IMR-90 (cell line): ENCODE data around the gene SCLY. TPM values are rescaled to one million over a fixed set of nuclear protein-coding genes. Genes with fewer than 3 reads are reported as not detected.

Experiments used
- ATAC-seq: fragments of 200-7000 bp; cut with Tn5 transposase; 2 replicates; pipeline ENCODE4 v1.9.1; 2020; ENCODE audit warnings: low read depth, mild to moderate bottlenecking, moderate library complexity
- BruUV-seq: library from RNA; stranded (reverse); fragments of 400-500 nt; replicated peaks from 2 replicates; lab custom pipeline; 2021; lab: Mats Ljungman, UMichigan
- CTCF ChIA-PET: fragments of 300-600 bp; formaldehyde crosslinking; extraction: SDS; loops from one replicate; lab custom pipeline; 2021; ENCODE audit warnings: antibody characterized with exemption; lab: Yijun Ruan, JAX
- POLR2A ChIA-PET: fragments of 300-600 bp; sonication (Branson Sonifier 250); formaldehyde crosslinking; loops from one replicate; lab custom pipeline; 2022; ENCODE audit warnings: antibody characterized with exemption; ENCODE audit not compliant: unreplicated experiment; lab: Charles Lee
- DNase-seq: peaks from one replicate; pipeline ENCODE4 v3.0.0; 2013
- H2AFZ ChIP-seq: replicated peaks from 2 replicates; pipeline ENCODE3; 2013; ENCODE audit warnings: low read length, mild to moderate bottlenecking; ENCODE audit not compliant: poor library complexity
- H2AK5ac ChIP-seq: 2 replicates; pipeline ENCODE4 v1.6.1; 2013; ENCODE audit warnings: low read depth, low read length, inconsistent platforms
- H2AK9ac ChIP-seq: replicated peaks from 2 replicates; pipeline ENCODE3; 2013; ENCODE audit warnings: mild to moderate bottlenecking, low read depth, low read length, moderate library complexity; ENCODE audit not compliant: poor library complexity
- H2BK120ac ChIP-seq: 2 replicates; pipeline ENCODE4 v1.6.1; 2013; ENCODE audit warnings: low read depth, low read length, inconsistent platforms
- H2BK15ac ChIP-seq: 3 replicates; pipeline ENCODE4 v1.6.1; 2013; ENCODE audit warnings: low read depth, low read length, inconsistent platforms
- H2BK20ac ChIP-seq: 2 replicates; pipeline ENCODE4 v1.6.1; 2013; ENCODE audit warnings: low read depth, mild to moderate bottlenecking, inconsistent platforms, low read length, moderate library complexity
- H2BK5ac ChIP-seq: 2 replicates; pipeline ENCODE4 v1.6.1; 2013; ENCODE audit warnings: mild to moderate bottlenecking, low read depth, low read length, inconsistent platforms; ENCODE audit not compliant: poor library complexity, severe bottlenecking
- H3K14ac ChIP-seq: replicated peaks from 2 replicates; pipeline ENCODE4 v1.6.1; 2013; ENCODE audit warnings: low read depth, low read length, inconsistent platforms
- H3K18ac ChIP-seq: 2 replicates; pipeline ENCODE4 v1.6.1; 2013; ENCODE audit warnings: low read depth, low read length, control low read depth
- H3K23ac ChIP-seq: 2 replicates; pipeline ENCODE4 v1.6.1; 2013; ENCODE audit warnings: low read depth, low read length, inconsistent platforms
- H3K27ac ChIP-seq: 2 replicates; pipeline ENCODE4 v1.5.1; 2013; ENCODE audit warnings: mild to moderate bottlenecking, control low read depth, low read length; ENCODE audit not compliant: insufficient read depth
- H3K27me3 ChIP-seq: 2 replicates; pipeline ENCODE4 v1.6.1; 2013; ENCODE audit warnings: low read length; ENCODE audit not compliant: control insufficient read depth, insufficient read depth
- H3K36me3 ChIP-seq: 2 replicates; pipeline ENCODE4 v1.6.1; 2013; ENCODE audit warnings: low read length, mixed read lengths; ENCODE audit not compliant: control insufficient read depth, insufficient read depth
- H3K4ac ChIP-seq: 2 replicates; pipeline ENCODE4 v1.6.1; 2013; ENCODE audit warnings: low read depth, low read length, inconsistent platforms
- H3K4me1 ChIP-seq: 2 replicates; pipeline ENCODE4 v1.6.1; 2013; ENCODE audit warnings: low read length, mixed read lengths; ENCODE audit not compliant: control insufficient read depth, insufficient read depth
- H3K4me2 ChIP-seq: 2 replicates; pipeline ENCODE4 v1.6.1; 2013; ENCODE audit warnings: low read depth, mild to moderate bottlenecking, control low read depth, low read length, moderate library complexity
- H3K4me3 ChIP-seq: 2 replicates; pipeline ENCODE4 v1.5.1; 2013; ENCODE audit warnings: low read depth, mild to moderate bottlenecking, control low read depth, low read length, moderate library complexity; ENCODE audit not compliant: insufficient read depth
- H3K56ac ChIP-seq: 2 replicates; pipeline ENCODE4 v1.6.1; 2013; ENCODE audit warnings: low read length, inconsistent platforms; ENCODE audit not compliant: insufficient read depth; ENCODE audit errors: extremely low read depth
- H3K79me1 ChIP-seq, 2 experiments: 2 replicates each; pipeline ENCODE4 v1.6.1; 2013; ENCODE audit warnings: low read length in 2 of 2, inconsistent platforms in 1 of 2, low read depth in 1 of 2
- H3K9ac ChIP-seq: 2 replicates; pipeline ENCODE4 v1.6.1; 2013; ENCODE audit warnings: low read depth, low read length, control low read depth
- H3K9me1 ChIP-seq: 2 replicates; pipeline ENCODE4 v1.6.1; 2013; ENCODE audit warnings: low read length, inconsistent platforms; ENCODE audit not compliant: insufficient read depth
- H3K9me3 ChIP-seq: 2 replicates; pipeline ENCODE4 v1.6.1; 2013; ENCODE audit warnings: low read length; ENCODE audit not compliant: control insufficient read depth, insufficient read depth
- H4K20me1 ChIP-seq: 2 replicates; pipeline ENCODE4 v1.6.1; 2013; ENCODE audit warnings: low read length, inconsistent platforms; ENCODE audit not compliant: insufficient read depth
- H4K5ac ChIP-seq: 2 replicates; pipeline ENCODE4 v1.6.1; 2013; ENCODE audit warnings: mild to moderate bottlenecking, low read depth, low read length, control low read depth
- H4K8ac ChIP-seq, 2 experiments: 2 replicates each; pipeline ENCODE4 v1.6.1; 2013; ENCODE audit warnings: low read depth in 2 of 2, low read length in 2 of 2, control low read depth in 1 of 2, inconsistent platforms in 1 of 2
- H4K91ac ChIP-seq: 2 replicates; pipeline ENCODE4 v1.6.1; 2013; ENCODE audit warnings: low read depth, low read length, inconsistent platforms; ENCODE audit not compliant: insufficient read depth
- CEBPB ChIP-seq: IDR thresholded peaks from 2 replicates; pipeline ENCODE4 v1.6.1; 2012; ENCODE audit warnings: low read depth, low read length, improper control_type of control experiment
- CHD1 ChIP-seq: IDR thresholded peaks from 2 replicates; pipeline ENCODE4 v1.6.1; 2012; ENCODE audit warnings: low read depth, low read length, improper control_type of control experiment
- CTCF ChIP-seq: conservative IDR thresholded peaks from 2 replicates; pipeline ENCODE4 v1.5.1; 2012; ENCODE audit warnings: mild to moderate bottlenecking, low read depth, low read length, improper control_type of control experiment
- ELK1 ChIP-seq: fragments of 150-350 bp; IDR thresholded peaks from 2 replicates; pipeline ENCODE4 v1.6.1; 2016; ENCODE audit warnings: low read depth, mild to moderate bottlenecking, low read length, moderate library complexity, borderline replicate concordance
- FOS ChIP-seq: fragments of 150-350 bp; IDR thresholded peaks from 2 replicates; pipeline ENCODE4 v1.6.1; 2016; ENCODE audit warnings: low read depth, low read length
- MAZ ChIP-seq: IDR thresholded peaks from 2 replicates; pipeline ENCODE4 v1.6.1; 2012; ENCODE audit warnings: low read depth, mild to moderate bottlenecking, low read length, improper control_type of control experiment, moderate library complexity, borderline replicate concordance
- MXI1 ChIP-seq: IDR thresholded peaks from 2 replicates; pipeline ENCODE4 v1.6.1; 2012; ENCODE audit warnings: low read depth, mild to moderate bottlenecking, low read length, moderate library complexity, borderline replicate concordance
- NFE2L2 ChIP-seq: fragments of 150-350 bp; IDR thresholded peaks from 2 replicates; pipeline ENCODE4 v1.6.1; 2016; ENCODE audit warnings: low read depth, mild to moderate bottlenecking, low read length
- POLR2A ChIP-seq: IDR thresholded peaks from 2 replicates; pipeline ENCODE4 v1.6.1; 2012; ENCODE audit warnings: mild to moderate bottlenecking, low read depth, low read length
- RAD21 ChIP-seq: IDR thresholded peaks from 2 replicates; pipeline ENCODE4 v1.6.1; 2012; ENCODE audit warnings: low read length, improper control_type of control experiment
- RCOR1 ChIP-seq: IDR thresholded peaks from 2 replicates; pipeline ENCODE4 v1.6.1; 2012; ENCODE audit warnings: mild to moderate bottlenecking, low read length, improper control_type of control experiment; ENCODE audit not compliant: insufficient replicate concordance
- RFX5 ChIP-seq: IDR thresholded peaks from 2 replicates; pipeline ENCODE4 v1.8.0; 2012; ENCODE audit warnings: low read depth, mild to moderate bottlenecking, low read length, moderate library complexity
- SMC3 ChIP-seq: fragments of 150-350 bp; IDR thresholded peaks from 2 replicates; pipeline ENCODE4 v1.6.1; 2016; ENCODE audit warnings: low read depth, mild to moderate bottlenecking, antibody characterized with exemption, low read length, moderate library complexity
- WGBS, 2 experiments: methylation state at CpG; one replicate each; pipeline versions ENCODE4 v1.1.5 to v1.1.7; 2013; ENCODE audit warnings: missing lambda C conversion rate in 2 of 2; ENCODE audit not compliant: insufficient read length in 1 of 2; ENCODE audit errors: extremely low coverage in 2 of 2; 5-methylcytosine and 5-hydroxymethylcytosine counted together
- dilution Hi-C: fragments of 300-500 bp; cut with HindIII; formaldehyde crosslinking; loops from one replicate; pipeline ENCODE4 v1.14.3; 2018; ENCODE audit warnings: low sequenced_read_pairs; ENCODE audit not compliant: unreplicated experiment
- in situ Hi-C: fragments of 300-500 bp; cut with MboI; formaldehyde crosslinking; loops from 3 replicates; pipeline ENCODE4 v1.14.3; 2019; ENCODE audit warnings: low sequenced_read_pairs, inconsistent platforms, mixed read lengths
- intact Hi-C: fragments of 100-400 bp; cut with micrococcal nuclease; formaldehyde crosslinking; loops from 2 replicates; pipeline ENCODE4 v1.10.0; 2022
- polyA plus RNA-seq, 3 experiments: library from polyadenylated mRNA; depleted of rRNA; stranded (reverse); fragments of >200 nt; gene quantifications; 2 replicates each; pipeline ENCODE4 v1.2.3, GENCODE V29; 2012; ENCODE audit warnings: low replicate concordance in 1 of 3
- total RNA-seq: library from RNA; depleted of rRNA; stranded (reverse); fragments of >200 nt; gene quantifications from 2 replicates; pipeline ENCODE4 v1.2.3, GENCODE V29; 2012

The SCLY gene
- total and polyA plus RNA-seq, 2 of the 4 experiments (the other 2 are of a cell fraction), result 8.6 to 10.5 TPM

- no peak overlapping the region for H2AK9ac ChIP-seq
- dilution Hi-C loops, result no loop called here
- ATAC-seq, result no peak
- no peak overlapping the region for H3K4me3 ChIP-seq
- intact Hi-C loops, result loop anchor here (2.0 kb wide), 1 partner anchor 249 kb away; the partner anchor contains the start of gene RAMP1
- no peak overlapping the region for H2BK120ac ChIP-seq
- no peak overlapping the region for H4K8ac ChIP-seq
- H3K18ac ChIP-seq, result no peak overlapping the region
- peaks cover 4% of the 10 kb centered on the region for H3K9me3 ChIP-seq
- no peak overlapping the region for H3K4me2 ChIP-seq
- H2AFZ ChIP-seq, result no peak overlapping the region
- ChIA-PET POLR2A (no interaction called here), CTCF (no interaction called here)
- no peak overlapping the region for H2BK20ac ChIP-seq
- H3K36me3 ChIP-seq, result no peaks in the 10 kb centered on the region
- no TSS peak for BruUV-seq
- no peak for DNase-seq
- WGBS, 2 experiments, result 89% methylated on average over 8 of the region's 28 CpGs; no CpG with 5 or more reads in 1 of the 2 experiments
- no peaks in the 10 kb centered on the region for H3K9me1 ChIP-seq
- H3K56ac ChIP-seq, result no peak overlapping the region
- no peak overlapping the region for H3K27ac ChIP-seq
- no peaks in the 10 kb centered on the region for H3K4me1 ChIP-seq
- no peak overlapping the region for H4K91ac ChIP-seq
- no peak overlapping the region for H2AK5ac ChIP-seq
- H4K5ac ChIP-seq, result no peak overlapping the region
- no peaks in the 10 kb centered on the region; the same call in 1 of the 2 replicates for H3K27me3 ChIP-seq
- no peak overlapping the region for H2BK15ac ChIP-seq
- H3K4ac ChIP-seq, result no peak overlapping the region
- TF ChIP-seq RFX5 (no peak), NFE2L2 (no peak), CHD1 (no peak), POLR2A (no peak), CEBPB (no peak), FOS (no peak), MXI1 (no peak), CTCF (no peak), MAZ (no peak), RCOR1 (no peak), SMC3 (no peak), RAD21 (no peak), ELK1 (no peak)
- no peaks in the 10 kb centered on the region for H4K20me1 ChIP-seq
- in situ Hi-C loops, result no loop called here
- H3K79me1 ChIP-seq, result no peaks in the 10 kb centered on the region
- no peak overlapping the region for H3K9ac ChIP-seq
- H3K23ac ChIP-seq, result no peak overlapping the region
- H3K14ac ChIP-seq, result no peak overlapping the region
- no peak overlapping the region for H2BK5ac ChIP-seq
These were observed 47.0 kb downstream of the SCLY start for GRCh38 chr2:238107525-238108422.
